ENCODE measurements around the gene LILRA2.

Gene LILRA2

GRCh38 chr19:54600212-54600611 is 26.6 kb downstream of the LILRA2 start:
- TF ChIP-seq CTCF (IDR thresholded peaks at IDR 0.05): no peak

DNA sequence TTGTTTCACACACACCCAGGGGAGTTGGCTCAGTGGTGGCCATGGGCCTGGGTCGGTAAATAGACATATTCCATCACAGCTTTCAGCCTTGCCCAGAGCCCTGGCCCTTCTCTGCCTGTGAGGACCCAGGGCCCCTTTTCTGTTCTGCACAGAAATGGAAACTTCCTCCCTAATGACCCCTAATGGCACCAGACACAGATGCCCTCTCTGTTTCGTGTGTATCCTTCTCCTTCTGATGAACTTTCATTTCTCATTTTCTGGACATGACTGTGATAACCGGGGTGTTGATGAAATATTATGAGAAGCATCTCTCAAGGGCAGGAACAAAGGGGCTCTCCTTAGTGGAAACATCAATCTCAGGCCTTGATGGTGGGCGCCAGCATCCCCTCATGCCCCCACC is 32.6 kb downstream of the LILRA2 start:
- no peak for TF ChIP-seq CTCF (IDR thresholded peaks at IDR 0.05)

DNA sequence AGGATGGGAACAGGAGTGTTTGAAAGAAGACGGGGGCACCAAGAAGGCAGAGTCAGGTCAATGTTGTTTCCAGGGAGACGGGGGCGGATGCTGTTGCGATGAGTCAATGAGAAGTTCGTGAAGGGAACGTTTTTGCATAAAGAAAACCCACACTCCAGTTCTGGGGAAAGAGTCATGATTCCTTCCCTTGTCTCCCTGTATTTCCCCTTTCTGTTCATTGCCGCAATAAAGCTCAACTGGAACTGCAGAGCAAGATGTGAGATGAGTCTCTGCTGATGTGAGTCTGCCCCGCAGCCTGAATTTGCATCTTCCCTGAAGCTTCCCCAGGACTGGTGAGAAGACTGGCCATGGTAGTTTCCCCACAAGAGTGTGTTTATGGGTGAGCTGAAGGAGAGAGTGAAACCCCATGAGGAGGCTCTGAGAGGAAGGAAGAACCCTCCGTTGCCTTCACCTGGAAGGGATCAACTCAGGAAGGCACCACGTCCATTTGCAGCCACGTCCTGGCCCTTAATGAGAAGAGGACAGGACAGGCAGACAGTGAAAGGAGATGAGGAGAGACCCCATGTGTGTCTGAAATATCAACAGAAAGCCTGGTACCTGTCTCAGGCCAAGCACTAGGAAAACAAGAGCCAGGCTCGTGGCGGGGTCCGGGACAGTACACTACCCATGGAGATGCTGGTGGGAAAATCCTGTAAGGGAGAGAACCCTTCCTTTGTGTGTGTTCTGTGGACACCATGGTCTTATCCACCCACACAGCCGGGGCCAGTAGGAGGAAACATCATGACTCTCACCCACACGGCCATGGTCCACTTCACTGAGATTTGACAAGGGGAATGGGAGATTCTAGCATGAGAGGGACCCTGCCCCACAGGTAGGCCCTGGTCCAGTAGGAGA is 33.5 kb downstream of the LILRA2 start:
- TF ChIP-seq CTCF (IDR thresholded peaks at IDR 0.05): no peak

DNA sequence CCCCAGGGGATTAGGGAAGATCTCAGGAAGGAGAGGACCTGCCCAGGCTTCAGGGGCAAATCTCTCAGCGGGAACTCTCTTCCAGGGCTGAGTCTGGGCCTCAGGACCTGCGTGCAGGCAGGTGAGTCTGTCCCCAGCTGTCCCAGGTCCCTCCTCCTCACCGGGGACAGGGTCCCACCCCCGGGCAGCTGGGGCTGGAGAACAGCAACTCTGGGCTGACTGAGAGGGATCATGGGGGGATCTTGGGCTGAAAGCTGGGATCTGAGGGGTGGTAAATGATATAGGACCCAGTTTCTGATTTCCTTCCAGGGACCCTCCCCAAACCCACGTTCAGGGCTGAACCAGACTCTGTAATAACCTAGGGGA is 34.2 kb downstream of the LILRA2 start:
- TF ChIP-seq CTCF (IDR thresholded peaks at IDR 0.05): no peak

DNA sequence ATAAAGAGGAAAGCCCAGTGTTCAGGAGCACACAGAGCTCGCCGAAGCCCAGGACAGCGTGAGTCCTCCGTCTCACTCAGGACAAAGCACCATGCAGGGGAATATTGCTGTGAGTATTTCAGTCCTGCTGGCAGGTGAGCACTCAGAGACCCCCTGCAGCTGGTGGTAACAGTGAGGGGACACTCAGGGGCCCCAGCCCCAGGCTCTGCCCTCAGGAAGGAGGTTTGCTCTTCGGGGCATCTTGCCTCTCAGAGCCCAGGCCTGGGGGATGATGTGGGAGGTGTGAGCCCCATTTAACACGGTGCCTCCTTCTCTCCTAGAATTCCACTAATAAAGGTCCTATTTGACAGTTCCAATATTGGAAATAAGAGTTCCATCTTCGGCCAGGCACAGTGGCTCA is 34.6 kb downstream of the LILRA2 start:
- no peak for TF ChIP-seq CTCF (IDR thresholded peaks at IDR 0.05)

- TF ChIP-seq CTCF (IDR thresholded peaks at IDR 0.05): no peak
Measured at GRCh38 chr19:54608792-54609191, 35.2 kb downstream of the LILRA2 start.

DNA sequence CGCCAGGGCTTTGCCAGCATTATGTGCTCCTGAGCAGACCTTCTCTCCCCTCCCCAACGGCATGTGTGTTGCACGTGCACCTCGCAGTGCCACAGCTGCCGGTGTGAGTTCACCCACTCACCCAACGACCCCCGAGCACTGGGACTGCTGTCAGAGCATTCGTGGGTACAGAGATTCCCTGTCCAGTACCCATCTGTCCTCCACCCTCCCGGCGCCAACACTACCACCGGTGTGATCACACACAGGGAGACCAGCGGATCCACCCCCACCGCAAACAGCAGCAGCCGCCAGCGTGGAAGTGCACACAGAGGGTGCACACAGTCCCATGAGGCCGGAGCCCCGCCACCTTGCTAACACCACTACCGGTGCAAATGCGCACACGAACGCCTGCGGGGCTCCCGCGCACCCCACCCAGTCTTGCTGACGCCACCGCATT is 35.8 kb downstream of the LILRA2 start:
- no peak for TF ChIP-seq CTCF (IDR thresholded peaks at IDR 0.05)

Measured in LNCAP (cell line).